Measurements from ENCODE around the gene MID1IP1. TPM values are rescaled to one million over a fixed set of nuclear protein-coding genes. Genes with fewer than 3 reads are reported as not detected.

Gene MID1IP1
- total RNA-seq, 4 donors from 2014 or later: 112 to 173 (median 117) TPM

DNA sequence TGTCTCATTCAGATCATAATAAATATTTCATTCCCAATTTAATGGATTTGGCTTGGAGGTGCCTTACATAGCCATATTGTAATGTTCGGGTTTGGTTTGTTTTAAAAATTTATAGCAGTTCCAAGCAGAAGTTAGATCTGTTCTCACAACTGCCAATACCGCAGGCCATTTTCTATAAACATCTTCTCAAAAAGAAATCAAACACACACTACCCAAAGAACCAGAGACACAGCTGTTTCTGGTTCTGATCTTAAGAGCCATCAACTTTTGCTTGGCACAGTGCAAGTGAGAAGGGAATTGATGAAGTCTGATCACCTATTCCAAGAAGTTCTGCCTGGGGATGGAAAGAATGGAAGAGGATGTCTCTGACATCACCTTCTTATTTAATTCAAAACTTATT lies 22.9 kb downstream of the MID1IP1 start:
- Histone ChIP-seq H3K9me3 (no peaks in the 10 kb centered on the region), H3K4me3 (no peak overlapping the region), H3K27me3 (no peaks in the 10 kb centered on the region), H3K36me3 (no peaks in the 10 kb centered on the region), H3K4me1 (no peaks in the 10 kb centered on the region), H3K27ac (no peak overlapping the region)
- DNase-seq: no peak
- in situ Hi-C loops (cut with MboI; ENCODE audit: low sequenced_read_pairs in 4 of 4): no loop called here
- no peak for TF ChIP-seq POLR2A (IDR thresholded peaks at IDR 0.05)
- intact Hi-C loops (cut with DNase I; ENCODE audit: low total_unique reads): no loop called here
- ATAC-seq: no peak

- DNase-seq: no peak
- Histone ChIP-seq H3K4me3 (no peak overlapping the region), H3K4me1 (no peaks in the 10 kb centered on the region), H3K27me3 (no peaks in the 10 kb centered on the region), H3K9me3 (no peaks in the 10 kb centered on the region), H3K27ac (no peak overlapping the region), H3K36me3 (no peaks in the 10 kb centered on the region)
- in situ Hi-C loops (cut with MboI; ENCODE audit: low sequenced_read_pairs in 4 of 4) (no loop called here), intact Hi-C loops (cut with DNase I; ENCODE audit: low total_unique reads) (no loop called here)
- TF ChIP-seq, protein P1, sequence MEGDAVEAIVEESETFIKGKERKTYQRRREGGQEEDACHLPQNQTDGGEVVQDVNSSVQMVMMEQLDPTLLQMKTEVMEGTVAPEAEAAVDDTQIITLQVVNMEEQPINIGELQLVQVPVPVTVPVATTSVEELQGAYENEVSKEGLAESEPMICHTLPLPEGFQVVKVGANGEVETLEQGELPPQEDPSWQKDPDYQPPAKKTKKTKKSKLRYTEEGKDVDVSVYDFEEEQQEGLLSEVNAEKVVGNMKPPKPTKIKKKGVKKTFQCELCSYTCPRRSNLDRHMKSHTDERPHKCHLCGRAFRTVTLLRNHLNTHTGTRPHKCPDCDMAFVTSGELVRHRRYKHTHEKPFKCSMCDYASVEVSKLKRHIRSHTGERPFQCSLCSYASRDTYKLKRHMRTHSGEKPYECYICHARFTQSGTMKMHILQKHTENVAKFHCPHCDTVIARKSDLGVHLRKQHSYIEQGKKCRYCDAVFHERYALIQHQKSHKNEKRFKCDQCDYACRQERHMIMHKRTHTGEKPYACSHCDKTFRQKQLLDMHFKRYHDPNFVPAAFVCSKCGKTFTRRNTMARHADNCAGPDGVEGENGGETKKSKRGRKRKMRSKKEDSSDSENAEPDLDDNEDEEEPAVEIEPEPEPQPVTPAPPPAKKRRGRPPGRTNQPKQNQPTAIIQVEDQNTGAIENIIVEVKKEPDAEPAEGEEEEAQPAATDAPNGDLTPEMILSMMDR (IDR thresholded peaks at IDR 0.05 in 4 of 5, conservative IDR thresholded peaks at IDR 0.05 in 1 of 5): no peak
- TF ChIP-seq POLR2A (IDR thresholded peaks at IDR 0.05): no peak
- ATAC-seq: no peak
Measured at GRCh38 chrX:38831949-38832348, 30.7 kb downstream of the MID1IP1 start.

GRCh38 chrX:38837389-38837788 lies 36.1 kb downstream of the MID1IP1 start:
- ATAC-seq (no peak), DNase-seq (no peak)
- H3K27me3 ChIP-seq: no peaks in the 10 kb centered on the region
- H3K9me3 ChIP-seq: no peaks in the 10 kb centered on the region
- no peak overlapping the region for H3K27ac ChIP-seq
- intact Hi-C loops (cut with DNase I; ENCODE audit: low total_unique reads) (no loop called here), in situ Hi-C loops (cut with MboI; ENCODE audit: low sequenced_read_pairs in 4 of 4) (no loop called here)
- no peaks in the 10 kb centered on the region for H3K36me3 ChIP-seq
- no peak for TF ChIP-seq POLR2A (IDR thresholded peaks at IDR 0.05)
- TF ChIP-seq, protein P1 (IDR thresholded peaks at IDR 0.05 in 4 of 5, conservative IDR thresholded peaks at IDR 0.05 in 1 of 5): no peak
- H3K4me1 ChIP-seq: no peaks in the 10 kb centered on the region
- H3K4me3 ChIP-seq: no peak overlapping the region

DNA sequence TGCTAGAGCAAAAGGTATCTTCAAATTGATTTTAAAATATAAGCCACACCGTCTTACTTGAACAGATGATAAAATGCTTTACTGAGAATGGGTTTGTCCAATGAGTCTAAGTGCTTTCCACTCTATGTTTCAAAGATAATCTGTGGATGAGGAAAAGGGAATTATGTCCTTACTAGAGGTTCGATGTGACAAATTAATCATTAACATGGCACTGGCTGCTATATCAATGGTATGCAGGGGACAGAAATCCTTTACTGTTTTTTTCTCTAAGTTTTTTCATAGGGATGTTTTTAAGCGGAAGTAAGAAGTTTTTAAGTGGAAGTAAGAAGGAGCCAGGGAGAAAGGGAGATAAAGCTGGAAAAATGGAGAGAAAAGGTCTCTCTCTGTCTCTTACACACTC lies 38.0 kb downstream of the MID1IP1 start:
- no peak for TF ChIP-seq POLR2A (IDR thresholded peaks at IDR 0.05)
- TF ChIP-seq, protein P1 (IDR thresholded peaks at IDR 0.05 in 4 of 5, conservative IDR thresholded peaks at IDR 0.05 in 1 of 5): no peak
- ATAC-seq (no peak), DNase-seq (no peak)
- intact Hi-C loops (cut with DNase I; ENCODE audit: low total_unique reads) (no loop called here), in situ Hi-C loops (cut with MboI; ENCODE audit: low sequenced_read_pairs in 4 of 4) (no loop called here)
- H3K9me3 ChIP-seq: no peaks in the 10 kb centered on the region
- no peak overlapping the region for H3K4me3 ChIP-seq
- no peaks in the 10 kb centered on the region for H3K27me3 ChIP-seq
- no peak overlapping the region for H3K27ac ChIP-seq
- H3K4me1 ChIP-seq: no peaks in the 10 kb centered on the region
- H3K36me3 ChIP-seq: no peaks in the 10 kb centered on the region

- no peaks in the 10 kb centered on the region for H3K27me3 ChIP-seq
- DNase-seq (no peak), ATAC-seq (no peak)
- intact Hi-C loops (cut with DNase I; ENCODE audit: low total_unique reads) (no loop called here), in situ Hi-C loops (cut with MboI; ENCODE audit: low sequenced_read_pairs in 4 of 4) (no loop called here)
- H3K27ac ChIP-seq: no peak overlapping the region
- no peak overlapping the region for H3K4me3 ChIP-seq
- TF ChIP-seq, protein P1 (IDR thresholded peaks at IDR 0.05 in 4 of 5, conservative IDR thresholded peaks at IDR 0.05 in 1 of 5): no peak
- no peak for TF ChIP-seq POLR2A (IDR thresholded peaks at IDR 0.05)
- H3K36me3 ChIP-seq: no peaks in the 10 kb centered on the region
- no peaks in the 10 kb centered on the region for H3K9me3 ChIP-seq
- H3K4me1 ChIP-seq: no peaks in the 10 kb centered on the region
Measured at GRCh38 chrX:38839944-38840343, 38.7 kb downstream of the MID1IP1 start.
